Measurements from ENCODE around the gene LRCH4.

- TF ChIP-seq CTCF (IDR thresholded peaks at IDR 0.05; ENCODE audit: low read depth, low read length): no peak
- TF ChIP-seq EZH2phosphoT487 (IDR thresholded peaks at IDR 0.05; ENCODE audit: low read depth): no peak
Measured at GRCh38 chr7:100606313-100606712, 20.4 kb upstream of the LRCH4 start.

All from OCI-LY3 (cell line).